Measurements from ENCODE around the gene AURKA.

The AURKA gene

GRCh38 chr20:56358070-56358469 lies 33.9 kb downstream of the AURKA start:
- no peak for TF ChIP-seq CTCF (IDR thresholded peaks at IDR 0.05; ENCODE audit: low read depth, low read length, missing control alignments)
- no peak for DNase-seq (ENCODE audit: low read depth)
- H3K4me3 ChIP-seq (ENCODE audit: low read depth, low read length), result no peak overlapping the region

- no peak for DNase-seq (ENCODE audit: low read depth)
- no peak overlapping the region for H3K4me3 ChIP-seq (ENCODE audit: low read depth, low read length)
- no peak for TF ChIP-seq CTCF (IDR thresholded peaks at IDR 0.05; ENCODE audit: low read depth, low read length, missing control alignments)
These were observed 38.7 kb downstream of the AURKA start for GRCh38 chr20:56353356-56353755.

GRCh38 chr20:56352345-56353055 lies 39.5 kb downstream of the AURKA start:
- no peak for DNase-seq (ENCODE audit: low read depth)
- no peak overlapping the region for H3K4me3 ChIP-seq (ENCODE audit: low read depth, low read length)
- TF ChIP-seq CTCF (IDR thresholded peaks at IDR 0.05; ENCODE audit: low read depth, low read length, missing control alignments), result no peak

- H3K4me3 ChIP-seq (ENCODE audit: low read depth, low read length), result no peak overlapping the region
- TF ChIP-seq CTCF (IDR thresholded peaks at IDR 0.05; ENCODE audit: low read depth, low read length, missing control alignments), result no peak
- no peak for DNase-seq (ENCODE audit: low read depth)
These were observed 41.2 kb downstream of the AURKA start for GRCh38 chr20:56350842-56351241.

- DNase-seq (ENCODE audit: low read depth), result no peak
- H3K4me3 ChIP-seq (ENCODE audit: low read depth, low read length), result no peak overlapping the region
- no peak for TF ChIP-seq CTCF (IDR thresholded peaks at IDR 0.05; ENCODE audit: low read depth, low read length, missing control alignments)
These were observed 43.3 kb downstream of the AURKA start for GRCh38 chr20:56348746-56349145.

GRCh38 chr20:56348305-56348693 lies 43.7 kb downstream of the AURKA start:
- TF ChIP-seq CTCF (IDR thresholded peaks at IDR 0.05; ENCODE audit: low read depth, low read length, missing control alignments), result no peak
- no peak for DNase-seq (ENCODE audit: low read depth)
- no peak overlapping the region for H3K4me3 ChIP-seq (ENCODE audit: low read depth, low read length)

GRCh38 chr20:56347628-56348304 lies 44.2 kb downstream of the AURKA start:
- H3K4me3 ChIP-seq (ENCODE audit: low read depth, low read length), result no peak overlapping the region
- TF ChIP-seq CTCF (IDR thresholded peaks at IDR 0.05; ENCODE audit: low read depth, low read length, missing control alignments), result no peak
- no peak for DNase-seq (ENCODE audit: low read depth)

Measured in GM12864 (cell line).